Neural crest cell (in vitro differentiated cells): Measurements from ENCODE around the gene FXN. TPM values are rescaled to one million over a fixed set of nuclear protein-coding genes. Genes with fewer than 3 reads are reported as not detected.

Experiments used
- DNase-seq: peaks from one replicate; pipeline ENCODE4 v3.0.0; 2021; ENCODE audit warnings: low read depth, mixed read lengths, low spot score
- H3K27ac Mint-ChIP-seq: one replicate; pipeline ENCODE4 v1.8.0; 2021; ENCODE audit warnings: mild to moderate bottlenecking, mixed read lengths; ENCODE audit not compliant: unreplicated experiment
- H3K27me3 Mint-ChIP-seq: 2 replicates; pipeline ENCODE4 v1.8.0; 2021; ENCODE audit warnings: low read depth, mild to moderate bottlenecking, mixed read lengths
- H3K36me3 Mint-ChIP-seq: 2 replicates; pipeline ENCODE4 v1.8.0; 2021; ENCODE audit warnings: low read depth, mild to moderate bottlenecking, mixed read lengths
- H3K4me1 Mint-ChIP-seq: 2 replicates; pipeline ENCODE4 v1.8.0; 2021; ENCODE audit warnings: mixed read lengths
- H3K4me3 Mint-ChIP-seq: one replicate; pipeline ENCODE4 v1.8.0; 2021; ENCODE audit warnings: mild to moderate bottlenecking, mixed read lengths
- H3K9me3 Mint-ChIP-seq: 2 replicates; pipeline ENCODE4 v1.8.0; 2021; ENCODE audit warnings: mixed read lengths
- total RNA-seq: library from RNA; stranded (reverse); gene quantifications from 2 replicates; pipeline ENCODE4 v1.2.1, GENCODE V29; 2021
- TF ChIP-seq, protein P1 (sequence below): fragments of 200-600 bp; sonication (generic); conservative IDR thresholded peaks from 2 replicates; pipeline ENCODE4 v1.5.0; 2021; ENCODE audit warnings: antibody characterized with exemption, mild to moderate bottlenecking

The FXN gene
- total RNA-seq, 1 donor from 2014 or later, result 28.6 TPM

DNA sequence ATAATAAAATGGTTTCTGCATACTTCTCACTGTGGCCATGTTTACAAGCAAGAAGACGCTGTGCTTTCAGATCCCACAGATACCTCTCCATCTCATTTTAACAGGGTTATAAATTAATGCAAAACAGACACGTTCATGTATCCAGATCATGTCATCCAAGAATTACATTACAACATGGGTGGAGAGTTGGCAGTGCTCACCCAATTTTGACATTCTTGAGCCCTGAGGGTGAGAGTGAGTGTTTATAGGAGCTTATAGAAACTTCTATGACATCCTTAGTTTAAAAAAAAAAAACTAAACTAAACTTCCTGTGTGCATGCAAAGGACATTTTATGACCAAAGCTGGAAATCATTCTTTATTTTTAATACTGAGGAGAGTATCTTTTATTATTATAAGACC is 30.7 kb upstream of the FXN start:
- H3K9me3 Mint-ChIP-seq, result no peaks in the 10 kb centered on the region
- DNase-seq, result no peak
- peaks cover 2% of the 10 kb centered on the region for H3K36me3 Mint-ChIP-seq
- H3K27me3 Mint-ChIP-seq, result peaks cover 10% of the 10 kb centered on the region
- TF ChIP-seq, protein P1, sequence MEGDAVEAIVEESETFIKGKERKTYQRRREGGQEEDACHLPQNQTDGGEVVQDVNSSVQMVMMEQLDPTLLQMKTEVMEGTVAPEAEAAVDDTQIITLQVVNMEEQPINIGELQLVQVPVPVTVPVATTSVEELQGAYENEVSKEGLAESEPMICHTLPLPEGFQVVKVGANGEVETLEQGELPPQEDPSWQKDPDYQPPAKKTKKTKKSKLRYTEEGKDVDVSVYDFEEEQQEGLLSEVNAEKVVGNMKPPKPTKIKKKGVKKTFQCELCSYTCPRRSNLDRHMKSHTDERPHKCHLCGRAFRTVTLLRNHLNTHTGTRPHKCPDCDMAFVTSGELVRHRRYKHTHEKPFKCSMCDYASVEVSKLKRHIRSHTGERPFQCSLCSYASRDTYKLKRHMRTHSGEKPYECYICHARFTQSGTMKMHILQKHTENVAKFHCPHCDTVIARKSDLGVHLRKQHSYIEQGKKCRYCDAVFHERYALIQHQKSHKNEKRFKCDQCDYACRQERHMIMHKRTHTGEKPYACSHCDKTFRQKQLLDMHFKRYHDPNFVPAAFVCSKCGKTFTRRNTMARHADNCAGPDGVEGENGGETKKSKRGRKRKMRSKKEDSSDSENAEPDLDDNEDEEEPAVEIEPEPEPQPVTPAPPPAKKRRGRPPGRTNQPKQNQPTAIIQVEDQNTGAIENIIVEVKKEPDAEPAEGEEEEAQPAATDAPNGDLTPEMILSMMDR, result no peak
- peaks cover 5% of the 10 kb centered on the region for H3K4me1 Mint-ChIP-seq
- no peak overlapping the region for H3K4me3 Mint-ChIP-seq
- H3K27ac Mint-ChIP-seq, result no peak overlapping the region

DNA sequence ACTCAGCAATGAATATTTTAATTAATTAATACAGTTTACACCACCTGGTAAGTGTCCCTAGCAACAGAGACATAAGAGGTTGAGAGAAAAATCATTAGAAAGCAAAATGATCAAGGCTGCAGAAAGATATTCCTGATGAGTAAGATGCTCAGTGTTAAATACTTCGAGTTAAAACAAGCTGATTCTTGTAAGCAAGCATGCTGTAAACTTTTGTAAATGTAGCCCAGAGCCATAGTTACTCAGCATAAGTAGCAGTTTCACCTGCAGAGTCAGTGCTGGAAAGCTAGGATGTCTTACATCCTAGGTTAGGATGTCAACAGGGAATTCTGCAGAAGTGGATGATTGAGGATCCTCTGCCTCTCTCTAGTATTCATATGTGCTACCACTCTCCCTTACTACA is 25.8 kb upstream of the FXN start:
- H3K27me3 Mint-ChIP-seq, result no peaks in the 10 kb centered on the region
- no peak overlapping the region for H3K27ac Mint-ChIP-seq
- no peaks in the 10 kb centered on the region for H3K9me3 Mint-ChIP-seq
- TF ChIP-seq, protein P1, result no peak
- no peak for DNase-seq
- no peak overlapping the region for H3K4me3 Mint-ChIP-seq
- H3K4me1 Mint-ChIP-seq, result no peaks in the 10 kb centered on the region
- H3K36me3 Mint-ChIP-seq, result no peaks in the 10 kb centered on the region

DNA sequence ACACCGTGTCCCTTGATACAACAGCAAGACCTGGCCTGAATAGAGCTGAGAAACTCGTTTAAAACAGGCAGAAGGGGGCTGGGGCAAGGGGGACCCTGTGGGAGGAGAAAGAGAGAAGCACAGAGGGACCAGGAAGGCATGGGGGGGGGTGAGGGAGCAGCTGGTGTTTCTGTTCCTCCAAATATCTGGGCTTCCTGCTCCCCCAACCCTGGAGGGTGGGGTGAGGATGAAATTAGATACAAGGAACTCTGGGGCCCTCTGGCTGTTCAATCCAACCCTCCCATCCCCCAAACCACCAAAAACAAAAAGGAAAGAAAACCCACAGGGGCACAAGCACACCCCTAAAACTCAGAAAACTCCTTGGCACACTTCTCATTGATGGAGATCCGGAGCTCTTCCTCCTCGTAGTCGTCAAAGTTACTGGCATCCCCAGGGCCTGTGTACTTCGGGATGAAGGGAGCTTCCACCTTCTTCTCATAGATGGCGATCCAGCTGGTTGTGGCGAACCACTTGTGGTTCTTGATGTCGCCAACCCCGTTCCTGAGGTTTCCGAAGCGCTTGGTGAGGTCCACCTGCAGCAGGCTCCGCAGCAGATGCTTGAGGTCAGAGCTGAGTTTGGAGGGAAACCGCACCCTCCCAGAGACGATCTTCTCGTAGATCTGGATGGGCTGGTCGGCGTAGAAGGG is 22.7 kb upstream of the FXN start:
- H3K27me3 Mint-ChIP-seq, result no peaks in the 10 kb centered on the region
- no peaks in the 10 kb centered on the region for H3K36me3 Mint-ChIP-seq
- no peak for DNase-seq
- no peak overlapping the region for H3K4me3 Mint-ChIP-seq
- no peak overlapping the region for H3K27ac Mint-ChIP-seq
- TF ChIP-seq, protein P1, result no peak
- H3K9me3 Mint-ChIP-seq, result no peaks in the 10 kb centered on the region
- no peaks in the 10 kb centered on the region for H3K4me1 Mint-ChIP-seq

DNA sequence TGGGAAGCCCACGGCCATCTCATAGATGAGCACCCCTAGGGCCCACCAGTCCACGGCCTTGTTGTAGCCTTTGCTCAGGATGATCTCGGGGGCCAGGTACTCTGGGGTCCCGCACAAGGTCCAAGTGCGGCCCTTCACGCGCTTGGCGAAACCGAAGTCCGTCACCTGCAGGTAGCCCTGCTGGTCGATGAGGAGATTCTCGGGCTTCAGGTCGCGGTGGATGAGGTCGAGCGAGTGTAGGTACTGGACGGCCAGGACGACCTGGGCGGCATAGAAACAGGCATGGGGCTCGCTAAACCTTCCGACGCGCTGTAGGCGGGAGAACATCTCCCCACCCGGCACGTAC is 22.2 kb upstream of the FXN start:
- TF ChIP-seq, protein P1, result no peak
- Mint-ChIP-seq H3K4me1 (no peaks in the 10 kb centered on the region), H3K27ac (no peak overlapping the region), H3K27me3 (no peaks in the 10 kb centered on the region), H3K36me3 (no peaks in the 10 kb centered on the region), H3K4me3 (no peak overlapping the region), H3K9me3 (no peaks in the 10 kb centered on the region)
- DNase-seq, result no peak

DNA sequence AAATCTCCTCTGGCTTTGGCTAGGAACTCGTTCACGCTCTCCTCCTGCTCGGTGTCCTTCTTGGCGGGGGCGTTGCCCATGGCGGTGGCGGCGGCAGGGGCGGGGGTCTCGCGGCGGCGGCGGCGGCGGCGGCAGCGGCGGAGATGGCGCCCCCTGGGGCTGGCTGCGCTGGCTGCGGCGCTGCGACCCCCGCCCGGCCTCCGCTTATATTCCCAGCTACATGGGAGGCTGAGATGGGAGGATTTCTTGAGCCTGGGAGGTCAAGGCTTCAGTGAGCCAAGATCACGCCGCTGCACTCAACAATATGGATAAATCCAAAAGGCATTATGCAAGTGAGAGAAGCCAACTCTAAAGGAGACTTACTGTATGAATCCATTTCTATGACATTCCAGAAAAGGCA is 21.5 kb upstream of the FXN start, which contains the start of gene PRKACG:
Gene PRKACG, minus strand, starts transcription at position 101 of the 400 bp plus-strand sequence. Its CDS starts 21 bp downstream, at position 80.
- Mint-ChIP-seq H3K36me3 (no peaks in the 10 kb centered on the region), H3K4me3 (no peak within 1 kb of the TSS), H3K9me3 (no peaks in the 10 kb centered on the region), H3K27me3 (no peaks in the 10 kb centered on the region), H3K4me1 (no peaks in the 10 kb centered on the region), H3K27ac (no peak within 1 kb of the TSS)
- TF ChIP-seq, protein P1, result no peak
- DNase-seq, result no peak
